Measurements from ENCODE around the gene ACRV1.

Gene ACRV1

GRCh38 chr11:125645871-125646270, 34.8 kb downstream of the ACRV1 start:
- no peak for DNase-seq

DNA sequence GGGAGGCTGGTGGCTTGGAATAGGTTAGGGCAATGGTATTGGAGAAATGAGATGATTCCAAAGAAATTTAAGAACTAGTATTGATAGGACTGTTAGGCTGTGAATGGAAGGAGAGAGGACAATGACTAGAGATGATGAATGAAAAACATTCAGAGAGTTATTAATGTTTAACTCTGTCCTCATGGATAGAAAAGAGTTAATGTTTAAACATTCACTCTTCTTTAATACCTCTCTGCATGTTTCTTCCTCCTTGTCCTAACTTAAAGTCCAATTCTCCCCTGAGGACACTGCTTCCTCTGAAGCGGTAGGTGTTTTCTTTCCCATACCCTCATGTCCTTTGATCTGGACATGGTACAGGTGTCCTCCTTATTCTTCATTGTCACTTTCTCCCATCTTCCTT, 42.3 kb downstream of the ACRV1 start:
- no peak for DNase-seq

GRCh38 chr11:125637840-125638239, 42.8 kb downstream of the ACRV1 start:
- no peak for DNase-seq

- no peak for DNase-seq
Measured at GRCh38 chr11:125627236-125627910, 53.3 kb downstream of the ACRV1 start.

DNA sequence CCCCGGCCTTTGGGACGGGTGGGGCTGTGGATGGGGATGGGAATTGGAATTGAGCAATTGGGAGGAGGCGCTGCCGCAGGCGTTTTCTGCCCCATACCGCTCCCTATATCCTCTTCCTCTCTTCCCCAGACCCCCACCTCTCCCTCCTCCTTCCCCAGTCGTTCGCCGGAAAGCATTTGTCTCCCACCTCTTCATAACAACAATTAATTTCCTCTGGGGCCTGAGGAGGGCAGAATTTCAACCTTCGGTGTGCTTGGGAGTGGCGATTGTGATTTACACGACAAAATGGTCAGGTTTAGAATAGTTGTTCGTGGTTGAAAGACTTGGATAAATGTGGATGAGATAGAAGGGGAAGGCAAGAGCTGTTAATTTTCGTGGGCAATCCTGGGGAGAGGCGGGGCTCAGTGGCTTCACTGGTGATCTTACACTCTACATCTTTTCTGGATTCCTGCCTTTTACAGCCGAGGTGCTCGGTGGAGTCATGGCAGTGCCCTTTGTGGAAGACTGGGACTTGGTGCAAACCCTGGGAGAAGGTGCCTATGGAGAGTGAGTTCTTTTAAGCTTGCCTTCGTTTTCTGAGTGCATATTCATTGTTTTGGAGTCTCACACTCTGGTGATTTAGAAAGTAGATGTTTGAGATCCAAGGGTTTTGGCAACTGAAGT, 54.2 kb downstream of the ACRV1 start:
- DNase-seq, result peak; percentile 53

- peak; percentile 94 for DNase-seq
Measured at GRCh38 chr11:125625630-125626287, 54.9 kb downstream of the ACRV1 start.

GRCh38 chr11:125625225-125625629, 55.4 kb downstream of the ACRV1 start:
- no peak for DNase-seq

GRCh38 chr11:125624756-125625213, 55.9 kb downstream of the ACRV1 start, which contains the start of gene CHEK1:
TSS of gene CHEK1 (plus strand) at chr11:125625163. CDS start at chr11:125626769, 1,606 bp downstream.
- no peak for DNase-seq

DNA sequence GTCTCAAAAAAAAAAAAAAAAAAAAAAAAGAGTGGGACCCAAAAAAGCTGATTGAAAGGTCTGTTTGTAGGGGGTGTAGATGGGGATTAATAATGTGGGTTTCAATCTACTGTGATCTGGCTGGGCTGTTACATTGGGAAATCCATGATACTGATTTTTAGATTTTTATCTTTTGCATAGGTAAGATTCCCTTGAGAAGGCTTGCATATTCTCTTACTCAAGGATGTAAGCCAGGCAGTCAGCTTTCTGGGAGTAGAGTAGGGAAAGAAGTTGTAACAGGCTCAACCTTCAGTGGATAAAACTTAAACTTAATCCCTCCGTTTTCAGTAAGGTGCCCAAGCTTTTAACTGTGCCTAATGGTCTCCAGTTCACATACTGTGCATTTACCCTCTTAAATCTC, 57.6 kb downstream of the ACRV1 start:
- DNase-seq, result no peak

DNA sequence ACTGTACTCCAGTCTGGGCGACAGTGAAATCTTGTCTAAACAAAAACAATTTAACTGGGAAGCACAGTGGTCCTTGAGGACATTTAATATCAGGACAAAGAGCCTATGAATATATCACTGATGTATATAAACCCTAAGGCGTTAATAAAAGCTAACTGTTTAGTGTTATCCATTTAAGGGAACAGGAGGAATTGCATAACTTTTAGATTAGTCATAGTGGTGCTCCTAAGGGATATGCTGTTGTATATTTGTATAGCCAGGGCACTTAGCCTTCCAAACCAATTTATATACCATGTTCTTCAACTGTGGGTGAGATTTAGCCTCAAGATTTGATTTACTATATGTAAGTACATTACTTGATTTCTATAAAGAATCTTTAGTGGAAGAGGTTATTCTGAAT, 58.7 kb downstream of the ACRV1 start:
- DNase-seq, result no peak

All from activated CD4-positive, alpha-beta T cell treated with anti-CD3 and anti-CD28 coated beads, Interleukin-10, Interleukin-2, amounts not matched to agents 100 ng/mL and 50 ng/mL, durations not matched to agents 16 hours and 8 hours (primary cell).